NT2/D1 (cell line): Measurements from ENCODE around the gene PPP5C.
"Not testable (repeated sequence)": the region's sequence is repeated elsewhere in the genome, so short reads cannot be mapped to it uniquely, and the experiment has no call there.

Experiments
- SUZ12 ChIP-seq: IDR thresholded peaks from 2 replicates; pipeline ENCODE4 v1.6.1; 2011; ENCODE audit not compliant: insufficient read length, insufficient read depth; ENCODE audit errors: extremely low read depth
- YY1 ChIP-seq: IDR thresholded peaks from 2 replicates; pipeline ENCODE4 v1.6.1; 2011; ENCODE audit not compliant: insufficient read length, insufficient read depth
- ZNF274 ChIP-seq: IDR thresholded peaks from 2 replicates; pipeline ENCODE4 v1.6.1; 2011; ENCODE audit warnings: mild to moderate bottlenecking, low read depth, low read length

DNA sequence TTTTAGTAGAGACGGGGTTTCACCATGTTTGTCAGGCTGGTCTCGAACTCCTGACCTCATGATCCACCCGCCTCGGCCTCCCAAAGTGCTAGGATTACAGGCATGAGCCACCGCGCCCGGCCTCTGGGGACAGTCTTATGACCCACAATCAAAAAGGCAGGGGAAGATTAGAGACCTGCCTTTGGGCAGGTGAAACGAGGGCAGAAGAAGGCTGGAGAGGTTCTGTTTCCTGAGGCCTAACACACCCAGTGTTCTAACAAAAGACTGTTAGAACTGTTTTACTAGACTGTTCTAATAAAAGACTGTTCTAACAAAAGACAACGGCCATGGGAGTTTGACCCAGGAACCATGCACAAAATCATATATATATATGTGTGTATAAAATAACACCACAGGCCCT is 23.7 kb upstream of the PPP5C start:
- TF ChIP-seq ZNF274, YY1, SUZ12: not testable (repeated sequence)
